ENCODE results near the gene ACP2.

GRCh38 chr11:47243454-47243853 lies 5.2 kb downstream of the ACP2 start:
- TF ChIP-seq CTCF (IDR thresholded peaks at IDR 0.05) = no peak
- no peak for TF ChIP-seq EZH2 (IDR thresholded peaks at IDR 0.05; ENCODE audit: borderline replicate concordance, insufficient read depth, low read depth, low read length, poor library complexity, severe bottlenecking)

All from B cell (primary cell).